NCI-H2081 (cell line): ENCODE results near the gene GBF1.

Source experiments
- DNase-seq, 2 experiments: peaks; one replicate each; lab custom pipeline; 2025; lab: John Stamatoyannopoulos, UW

GBF1 gene

DNA sequence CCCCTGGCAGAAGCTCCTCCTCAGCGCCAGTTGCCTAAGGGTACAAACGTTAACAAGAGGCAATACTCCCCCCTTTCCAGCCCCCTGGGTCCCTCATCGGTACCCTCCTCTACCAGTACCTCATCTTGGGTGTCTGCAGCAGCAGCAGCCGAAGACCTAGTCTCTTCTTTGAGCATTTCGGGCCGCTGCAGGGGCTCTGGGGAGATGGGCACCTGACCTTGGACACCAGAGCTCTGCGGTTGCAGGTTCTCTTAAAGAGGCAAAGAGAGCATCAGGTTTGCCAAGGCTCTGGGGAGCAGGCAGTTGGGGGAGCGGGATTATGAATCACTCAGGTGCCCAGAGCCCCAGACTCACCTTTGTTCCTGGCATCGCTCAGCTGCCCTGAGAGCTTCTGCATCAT is 178.8 kb downstream of the GBF1 start:
- DNase-seq, result no peak

DNA sequence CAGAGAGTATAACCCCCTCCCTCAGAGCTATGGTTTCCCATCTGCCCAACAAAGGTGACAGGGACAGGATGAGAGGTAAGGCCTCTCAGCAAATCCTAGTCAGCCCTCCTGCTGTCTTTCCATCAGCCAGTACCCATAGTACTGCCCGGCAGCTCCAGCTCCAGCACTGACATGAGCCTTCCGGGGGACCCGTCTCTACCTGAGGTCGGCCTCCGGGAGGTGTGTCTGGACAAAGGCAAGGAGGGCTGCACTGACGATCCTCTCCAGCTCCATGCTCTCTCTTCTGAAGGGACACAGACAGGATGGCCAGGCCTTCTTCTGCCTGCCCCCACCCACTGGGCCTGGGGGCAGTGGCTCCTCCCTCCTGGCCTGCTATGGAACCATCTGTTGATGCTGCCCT is 179.6 kb downstream of the GBF1 start:
- DNase-seq, result no peak

DNA sequence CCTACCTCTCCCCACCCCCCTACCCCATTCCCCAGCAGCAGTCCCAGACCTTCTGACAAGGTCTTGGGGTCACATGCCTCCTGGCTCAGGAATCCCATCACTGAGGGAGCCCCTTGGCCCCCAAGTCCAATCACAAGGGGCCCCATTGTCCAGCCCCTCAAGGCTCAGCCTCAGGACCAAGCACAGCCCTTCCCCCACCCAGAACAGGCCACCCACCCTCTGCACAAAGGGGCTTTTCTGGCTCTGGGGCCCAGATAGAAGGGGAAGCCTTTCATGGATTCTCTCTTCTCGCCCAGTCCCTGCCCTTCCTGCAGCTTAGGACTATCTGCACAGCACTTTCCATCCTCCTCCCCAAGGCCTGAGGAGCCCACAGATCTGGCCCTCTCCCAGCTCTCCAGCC is 180.1 kb downstream of the GBF1 start:
- no peak for DNase-seq

DNA sequence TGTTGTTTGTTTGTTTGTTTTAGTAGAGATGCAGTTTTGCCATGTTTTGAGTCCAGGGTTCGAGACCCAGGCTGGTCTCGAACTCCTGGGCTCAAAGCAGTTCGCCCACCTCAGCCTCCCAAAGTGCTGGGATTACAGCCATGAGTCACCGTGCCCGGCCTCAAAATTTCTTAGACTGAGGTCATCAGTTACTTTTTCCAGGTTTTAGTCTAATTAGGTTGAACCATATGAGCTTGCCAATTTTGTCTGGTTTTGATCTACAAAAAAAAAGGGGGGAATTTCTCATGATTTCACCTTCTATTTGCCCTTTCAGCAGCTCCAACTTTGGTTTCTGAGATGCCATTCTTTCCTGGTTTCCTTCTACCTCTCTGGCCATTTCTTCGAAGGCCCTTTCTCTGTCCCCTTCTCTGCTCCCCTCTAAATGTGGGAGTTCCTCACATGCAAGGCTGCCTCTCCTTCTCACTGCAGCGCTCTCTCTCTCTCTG is 181.5 kb downstream of the GBF1 start:
- no peak for DNase-seq

DNA sequence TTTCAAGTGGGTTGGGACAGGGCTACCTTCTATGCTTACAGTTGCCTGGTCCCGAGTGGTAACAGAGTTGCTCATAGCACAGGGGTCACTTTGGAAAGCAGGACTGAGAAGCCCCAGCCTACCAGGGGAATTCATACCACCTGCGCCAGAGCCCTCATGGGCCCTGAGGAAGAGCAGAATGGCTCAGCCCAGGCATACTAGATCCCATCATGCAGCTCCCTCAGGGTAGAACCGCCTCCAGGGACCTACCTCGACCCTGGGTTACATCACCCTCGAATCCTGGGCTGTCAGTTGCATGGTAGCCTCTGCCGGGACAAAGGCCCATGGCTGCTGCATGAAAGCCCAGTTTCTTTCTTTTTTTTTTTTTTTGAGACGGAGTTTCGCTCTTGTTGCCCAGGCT is 184.1 kb downstream of the GBF1 start:
- DNase-seq, result no peak

DNA sequence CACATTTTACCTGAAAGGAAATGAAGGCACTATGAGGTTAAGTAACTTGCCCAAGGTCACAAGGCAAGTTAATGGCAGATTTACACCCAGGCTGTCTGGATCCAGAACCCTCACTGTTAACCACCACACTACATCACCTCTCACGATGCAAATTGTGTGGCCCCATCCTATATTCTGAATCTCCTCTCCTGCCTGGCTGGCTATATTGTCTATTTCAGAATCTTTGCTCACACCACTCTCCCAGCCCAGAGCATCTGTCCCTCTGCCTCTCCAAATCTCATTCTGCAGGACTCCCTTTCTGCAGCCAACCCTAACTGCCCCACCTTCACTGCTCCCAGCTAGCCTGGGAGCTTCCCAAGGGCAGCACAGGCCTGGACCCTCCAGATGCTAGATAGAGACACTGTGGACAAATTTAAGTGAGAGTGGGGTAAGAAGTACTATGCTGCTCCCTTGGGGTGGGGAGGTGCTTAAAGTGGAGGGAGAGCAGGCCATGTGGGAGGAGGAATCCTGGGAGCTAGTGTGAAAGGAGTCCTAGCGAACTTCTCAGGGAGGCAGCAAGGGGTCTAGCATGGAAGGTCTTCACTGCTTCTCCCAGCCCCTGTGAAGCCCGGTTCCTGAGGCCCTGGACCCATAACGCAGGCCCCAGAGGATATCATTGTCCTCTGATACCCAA is 186.3 kb downstream of the GBF1 start:
- peak in 1 of 2 experiments; percentile 11 for DNase-seq
